Tibial artery (tissue), 4 donors: ENCODE results near the gene MGMT.

Source experiments
- DNase-seq, 2 donors: peaks; one replicate each; pipeline ENCODE4 v3.0.0-alpha.2; 2019
- H3K27ac ChIP-seq, 2 donors: fragments of 200-600 bp; sonication (generic) in 1 of 2; 1 replicate in 1 of 2; 2 replicates in 1 of 2; pipeline ENCODE4 v1.5.1; 2018 to 2019; ENCODE audit warnings: mild to moderate bottlenecking in 1 of 2
- H3K27me3 ChIP-seq, 2 donors: fragments of 200-600 bp; sonication (generic) in 1 of 2; one replicate each; pipeline versions ENCODE4 v1.5.1 to v1.6.0; 2016 to 2019
- H3K36me3 ChIP-seq, 3 donors: fragments of 200-600 bp; sonication (generic) in 2 of 3; one replicate each; pipeline ENCODE4 v1.5.1; 2016 to 2019; ENCODE audit warnings: mild to moderate bottlenecking in 2 of 3
- H3K4me1 ChIP-seq, 4 donors: fragments of 200-600 bp; sonication (generic) in 2 of 4; 1 replicate in 3 of 4; 2 replicates in 1 of 4; pipeline ENCODE4 v1.5.1; 2016 to 2019
- H3K4me3 ChIP-seq, 2 donors: fragments of 200-600 bp; sonication (generic) in 1 of 2; 1 replicate in 1 of 2; 2 replicates in 1 of 2; pipeline ENCODE4 v1.5.1; 2018 to 2019; ENCODE audit warnings: mild to moderate bottlenecking in 2 of 2
- H3K9me3 ChIP-seq, 3 donors: fragments of 200-600 bp; sonication (generic) in 1 of 3; one replicate each; pipeline ENCODE4 v1.5.1; 2016 to 2019
- intact Hi-C: fragments of 100-400 bp; cut with DNase I; formaldehyde crosslinking; loops from one replicate; pipeline ENCODE4 v1.15.0; 2023; ENCODE audit warnings: low total_unique reads
- TF ChIP-seq, protein P1 (sequence below), 2 experiments: fragments of 200-600 bp in 1 of 2; fragments of 450-650 bp in 1 of 2; IDR thresholded peaks; one replicate each; pipeline ENCODE4 v1.5.1; 2017 to 2019; ENCODE audit warnings: antibody characterized with exemption in 2 of 2, mild to moderate bottlenecking in 1 of 2, moderate library complexity in 1 of 2

The MGMT gene

DNA sequence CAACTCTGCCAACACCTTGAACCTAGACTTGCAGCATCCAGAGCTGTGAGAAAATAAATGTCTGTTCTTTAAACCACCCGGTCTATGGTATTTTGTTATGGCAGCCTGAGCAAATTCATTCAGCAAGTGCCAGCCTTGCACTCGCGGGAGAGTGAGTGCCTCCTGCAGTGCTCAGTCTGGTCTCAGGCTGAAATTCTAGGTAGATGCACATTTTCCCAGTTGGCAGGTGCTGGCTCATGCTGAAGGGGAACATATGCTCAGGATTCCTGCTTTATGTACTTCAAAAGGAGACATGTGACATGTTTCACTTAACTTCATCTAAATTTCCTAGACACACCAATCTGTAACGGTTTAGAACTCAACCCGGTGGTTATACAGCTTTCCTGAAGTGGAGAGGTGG is 170.8 kb downstream of the MGMT start:
- no peak overlapping the region for H3K27ac ChIP-seq
- H3K4me3 ChIP-seq: no peak overlapping the region
- intact Hi-C loops: no loop called here
- DNase-seq: no peak
- peaks cover 0 to 5% (median 0%) of the 10 kb centered on the region in 3 donors for H3K9me3 ChIP-seq
- TF ChIP-seq, protein P1, sequence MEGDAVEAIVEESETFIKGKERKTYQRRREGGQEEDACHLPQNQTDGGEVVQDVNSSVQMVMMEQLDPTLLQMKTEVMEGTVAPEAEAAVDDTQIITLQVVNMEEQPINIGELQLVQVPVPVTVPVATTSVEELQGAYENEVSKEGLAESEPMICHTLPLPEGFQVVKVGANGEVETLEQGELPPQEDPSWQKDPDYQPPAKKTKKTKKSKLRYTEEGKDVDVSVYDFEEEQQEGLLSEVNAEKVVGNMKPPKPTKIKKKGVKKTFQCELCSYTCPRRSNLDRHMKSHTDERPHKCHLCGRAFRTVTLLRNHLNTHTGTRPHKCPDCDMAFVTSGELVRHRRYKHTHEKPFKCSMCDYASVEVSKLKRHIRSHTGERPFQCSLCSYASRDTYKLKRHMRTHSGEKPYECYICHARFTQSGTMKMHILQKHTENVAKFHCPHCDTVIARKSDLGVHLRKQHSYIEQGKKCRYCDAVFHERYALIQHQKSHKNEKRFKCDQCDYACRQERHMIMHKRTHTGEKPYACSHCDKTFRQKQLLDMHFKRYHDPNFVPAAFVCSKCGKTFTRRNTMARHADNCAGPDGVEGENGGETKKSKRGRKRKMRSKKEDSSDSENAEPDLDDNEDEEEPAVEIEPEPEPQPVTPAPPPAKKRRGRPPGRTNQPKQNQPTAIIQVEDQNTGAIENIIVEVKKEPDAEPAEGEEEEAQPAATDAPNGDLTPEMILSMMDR (IDR thresholded peaks at IDR 0.05): no peak
- H3K4me1 ChIP-seq: no peaks in the 10 kb centered on the region
- H3K27me3 ChIP-seq: no peaks in the 10 kb centered on the region
- H3K36me3 ChIP-seq: peaks cover 0 to 2% (median 0%) of the 10 kb centered on the region in 3 donors

DNA sequence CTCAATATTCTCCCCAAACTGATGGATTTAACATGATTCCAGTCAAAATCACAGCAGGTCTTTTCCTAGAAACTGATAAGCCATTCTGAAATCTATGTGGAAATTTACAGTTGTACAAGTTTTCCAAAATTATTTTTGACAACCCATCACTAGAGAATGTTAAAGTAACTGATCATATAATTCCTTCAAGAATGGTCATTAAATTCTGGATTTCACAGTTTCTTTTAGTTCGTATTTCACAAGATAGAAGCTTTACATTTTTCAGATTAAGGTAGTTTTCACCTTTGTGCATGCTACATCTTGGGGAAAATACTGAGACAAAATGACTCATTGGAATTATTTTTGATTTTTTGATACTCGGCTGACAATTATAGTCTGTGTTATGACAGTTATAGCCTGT is 174.3 kb downstream of the MGMT start:
- no peaks in the 10 kb centered on the region for H3K9me3 ChIP-seq
- no peaks in the 10 kb centered on the region for H3K27me3 ChIP-seq
- H3K27ac ChIP-seq: no peak overlapping the region
- no peaks in the 10 kb centered on the region for H3K4me1 ChIP-seq
- peaks cover 0 to 9% (median 0%) of the 10 kb centered on the region in 3 donors for H3K36me3 ChIP-seq
- intact Hi-C loops: no loop called here
- H3K4me3 ChIP-seq: no peak overlapping the region
- no peak for DNase-seq
- TF ChIP-seq, protein P1 (IDR thresholded peaks at IDR 0.05): no peak

- H3K27me3 ChIP-seq: no peaks in the 10 kb centered on the region
- intact Hi-C loops: no loop called here
- peaks cover 0 to 9% (median 0%) of the 10 kb centered on the region in 3 donors for H3K36me3 ChIP-seq
- no peak overlapping the region for H3K27ac ChIP-seq
- DNase-seq: no peak
- H3K4me1 ChIP-seq: no peaks in the 10 kb centered on the region
- TF ChIP-seq, protein P1 (IDR thresholded peaks at IDR 0.05): no peak
- no peaks in the 10 kb centered on the region for H3K9me3 ChIP-seq
- H3K4me3 ChIP-seq: no peak overlapping the region
These were observed 174.9 kb downstream of the MGMT start for GRCh38 chr10:129641982-129642381.

- TF ChIP-seq, protein P1 (IDR thresholded peaks at IDR 0.05): no peak
- Histone ChIP-seq H3K36me3 (peaks cover 0 to 9% (median 0%) of the 10 kb centered on the region in 3 donors), H3K27ac (no peak overlapping the region), H3K9me3 (no peaks in the 10 kb centered on the region), H3K27me3 (no peaks in the 10 kb centered on the region), H3K4me1 (no peaks in the 10 kb centered on the region), H3K4me3 (no peak overlapping the region)
- DNase-seq: no peak
- intact Hi-C loops: no loop called here
These were observed 175.4 kb downstream of the MGMT start for GRCh38 chr10:129642427-129642826.

GRCh38 chr10:129643266-129643665 is 176.2 kb downstream of the MGMT start:
- intact Hi-C loops: no loop called here
- Histone ChIP-seq H3K27ac (no peak overlapping the region), H3K9me3 (no peaks in the 10 kb centered on the region), H3K4me3 (no peak overlapping the region), H3K36me3 (peaks cover 0 to 9% (median 0%) of the 10 kb centered on the region in 3 donors), H3K27me3 (no peaks in the 10 kb centered on the region), H3K4me1 (no peaks in the 10 kb centered on the region)
- TF ChIP-seq, protein P1 (IDR thresholded peaks at IDR 0.05): no peak
- no peak for DNase-seq

DNA sequence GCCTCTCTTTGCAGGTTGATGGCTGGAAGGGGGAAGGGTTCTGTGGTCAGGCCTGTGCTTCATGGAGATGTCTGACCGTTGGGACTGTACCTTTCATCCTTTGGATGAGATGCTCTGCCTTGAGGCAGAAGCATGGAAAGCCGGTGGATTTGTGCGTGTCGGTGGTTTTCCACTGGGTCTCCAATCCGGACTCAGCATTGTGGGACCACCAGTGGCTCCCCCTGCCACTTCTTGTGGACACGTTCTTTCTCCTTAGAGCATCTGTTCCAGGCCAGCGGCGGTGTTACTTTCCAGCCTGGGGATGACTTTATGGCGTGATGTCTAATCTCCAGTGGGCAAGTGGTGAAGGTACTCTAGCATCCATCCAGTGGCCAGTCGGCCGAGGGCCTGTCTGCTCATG is 178.4 kb downstream of the MGMT start:
- Histone ChIP-seq H3K4me3 (no peak overlapping the region), H3K4me1 (no peaks in the 10 kb centered on the region), H3K27ac (no peak overlapping the region), H3K36me3 (peaks cover 0 to 9% (median 0%) of the 10 kb centered on the region in 3 donors), H3K9me3 (no peaks in the 10 kb centered on the region), H3K27me3 (no peaks in the 10 kb centered on the region)
- intact Hi-C loops: no loop called here
- DNase-seq: peak in 1 of 2 donors; percentile 47
- TF ChIP-seq, protein P1 (IDR thresholded peaks at IDR 0.05): no peak
